ENCODE results near the gene PCNX2.

DNA sequence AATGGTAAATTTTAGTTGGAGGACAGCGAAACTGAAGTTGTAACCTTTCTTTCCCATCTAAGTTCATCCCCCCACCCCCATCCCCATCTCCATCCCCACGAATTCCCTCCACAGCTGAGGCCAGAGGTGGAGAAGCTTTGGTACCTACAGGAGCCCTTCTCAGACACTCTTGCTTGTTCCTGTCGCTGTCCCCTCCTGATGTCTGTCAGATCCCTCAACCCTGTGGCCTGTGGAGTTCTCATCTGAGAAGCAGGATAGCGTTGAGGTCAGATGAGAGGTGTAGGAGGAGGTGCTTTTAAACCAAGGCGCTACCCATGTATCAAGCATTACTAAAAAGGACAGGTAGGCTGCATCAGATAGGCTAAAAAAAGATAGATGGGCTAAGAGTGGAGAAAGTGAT, 344.3 kb downstream of the PCNX2 start:
- no peak for TF ChIP-seq POLR2A (IDR thresholded peaks at IDR 0.05)
- no peak for TF ChIP-seq EP300 (IDR thresholded peaks at IDR 0.05)
- TF ChIP-seq, protein P1, sequence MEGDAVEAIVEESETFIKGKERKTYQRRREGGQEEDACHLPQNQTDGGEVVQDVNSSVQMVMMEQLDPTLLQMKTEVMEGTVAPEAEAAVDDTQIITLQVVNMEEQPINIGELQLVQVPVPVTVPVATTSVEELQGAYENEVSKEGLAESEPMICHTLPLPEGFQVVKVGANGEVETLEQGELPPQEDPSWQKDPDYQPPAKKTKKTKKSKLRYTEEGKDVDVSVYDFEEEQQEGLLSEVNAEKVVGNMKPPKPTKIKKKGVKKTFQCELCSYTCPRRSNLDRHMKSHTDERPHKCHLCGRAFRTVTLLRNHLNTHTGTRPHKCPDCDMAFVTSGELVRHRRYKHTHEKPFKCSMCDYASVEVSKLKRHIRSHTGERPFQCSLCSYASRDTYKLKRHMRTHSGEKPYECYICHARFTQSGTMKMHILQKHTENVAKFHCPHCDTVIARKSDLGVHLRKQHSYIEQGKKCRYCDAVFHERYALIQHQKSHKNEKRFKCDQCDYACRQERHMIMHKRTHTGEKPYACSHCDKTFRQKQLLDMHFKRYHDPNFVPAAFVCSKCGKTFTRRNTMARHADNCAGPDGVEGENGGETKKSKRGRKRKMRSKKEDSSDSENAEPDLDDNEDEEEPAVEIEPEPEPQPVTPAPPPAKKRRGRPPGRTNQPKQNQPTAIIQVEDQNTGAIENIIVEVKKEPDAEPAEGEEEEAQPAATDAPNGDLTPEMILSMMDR (IDR thresholded peaks at IDR 0.05) = no peak
